Sigmoid colon (tissue), 7 donors: ENCODE measurements around the gene CDH13. TPM values are rescaled to one million over a fixed set of nuclear protein-coding genes. Genes with fewer than 3 reads are reported as not detected.

Source experiments
- DNase-seq: peaks from one replicate; pipeline ENCODE4 v3.0.0-alpha.2; 2019
- H3K27ac ChIP-seq, 4 donors: fragments of 200-600 bp; sonication (generic); one replicate each; pipeline ENCODE4 v1.5.1; 2016 to 2019; ENCODE audit warnings: mild to moderate bottlenecking in 1 of 4
- H3K27me3 ChIP-seq, 3 donors: fragments of 200-600 bp; sonication (generic); one replicate each; pipeline ENCODE4 v1.5.1; 2019; ENCODE audit warnings: mild to moderate bottlenecking in 1 of 3
- H3K36me3 ChIP-seq, 4 donors: fragments of 200-600 bp; sonication (generic); one replicate each; pipeline ENCODE4 v1.5.1; 2016 to 2019
- H3K4me1 ChIP-seq, 4 donors: fragments of 200-600 bp; sonication (generic); one replicate each; pipeline ENCODE4 v1.5.1; 2017 to 2019
- H3K4me3 ChIP-seq, 4 donors: fragments of 200-600 bp; sonication (generic); one replicate each; pipeline ENCODE4 v1.5.1; 2017 to 2019; ENCODE audit warnings: mild to moderate bottlenecking in 2 of 4, moderate library complexity in 1 of 4
- H3K9me3 ChIP-seq, 4 donors: fragments of 200-600 bp in 3 of 4; sonication (generic) in 3 of 4; one replicate each; pipeline versions ENCODE4 v1.5.1 to v1.6.1; 2013 to 2019
- CTCF ChIP-seq, 4 experiments: fragments of 450-650 bp in 3 of 4; fragments of 200-600 bp in 1 of 4; IDR thresholded peaks; one replicate each; pipeline ENCODE4 v1.5.1; 2016 to 2019; ENCODE audit warnings: antibody characterized with exemption in 4 of 4, mild to moderate bottlenecking in 3 of 4, moderate library complexity in 2 of 4
- EP300 ChIP-seq, 4 donors: sonication (generic); formaldehyde crosslinking; IDR thresholded peaks; one replicate each; pipeline ENCODE4 v1.6.1; 2017; ENCODE audit warnings: antibody characterized with exemption in 4 of 4
- POLR2A ChIP-seq, 2 donors: fragments of 450-650 bp; IDR thresholded peaks; one replicate each; pipeline ENCODE4 v1.6.1; 2016; ENCODE audit warnings: antibody characterized with exemption in 2 of 2, mild to moderate bottlenecking in 2 of 2, moderate library complexity in 2 of 2
- POLR2AphosphoS5 ChIP-seq, 4 donors: sonication (generic); formaldehyde crosslinking; IDR thresholded peaks; one replicate each; pipeline ENCODE4 v1.6.1; 2017; ENCODE audit warnings: antibody characterized with exemption in 4 of 4
- WGBS, 2 donors: extraction: QIAGEN DNeasy Blood & Tissue Kit; methylation state at CpG; one replicate each; pipeline ENCODE4 v1.1.7; 2013; 5-methylcytosine and 5-hydroxymethylcytosine counted together
- intact Hi-C: fragments of 100-400 bp; cut with DNase I; formaldehyde crosslinking; loops from one replicate; pipeline ENCODE4 v1.15.1; 2023
- polyA plus RNA-seq, 3 donors: library from polyadenylated mRNA; stranded (reverse); fragments of 200-250 nt; gene quantifications; one replicate each; pipeline ENCODE4 v1.2.3, GENCODE V29; 2013
- total RNA-seq, 4 donors: library from RNA; depleted of rRNA; stranded (reverse); fragments of >200 nt; gene quantifications; one replicate each; pipeline ENCODE4 v1.1.0, GENCODE V29; 2016
- donor health status: healthy with polysubstance abuse.
- donor health status: Bipolar disorder and iron deficiency.
- donor health status: healthy.

Gene CDH13
- total and polyA plus RNA-seq, 7 donors, result 0.60 to 17.6 (median 11.8) TPM

- H3K9me3 ChIP-seq, result no peaks in the 10 kb centered on the region
- TF ChIP-seq POLR2A (IDR thresholded peaks at IDR 0.05) (no peak), EP300 (IDR thresholded peaks at IDR 0.05) (no peak), POLR2AphosphoS5 (IDR thresholded peaks at IDR 0.05) (no peak)
- WGBS, 2 donors, result 41 to 73% methylated on average over 10 of the region's 10 CpGs
Measured at GRCh38 chr16:83727018-83727417, 1100.2 kb downstream of the CDH13 start.

GRCh38 chr16:83727751-83728352, 1101.1 kb downstream of the CDH13 start:
- intact Hi-C loops, result no loop called here
- Histone ChIP-seq H3K4me3 (no peak overlapping the region), H3K36me3 (no peaks in the 10 kb centered on the region), H3K4me1 (no peaks in the 10 kb centered on the region), H3K27ac (no peak overlapping the region), H3K9me3 (no peaks in the 10 kb centered on the region), H3K27me3 (no peaks in the 10 kb centered on the region)
- TF ChIP-seq EP300 (IDR thresholded peaks at IDR 0.05), result no peak
- TF ChIP-seq POLR2AphosphoS5 (IDR thresholded peaks at IDR 0.05), result no peak
- TF ChIP-seq CTCF (IDR thresholded peaks at IDR 0.05), result no peak
- TF ChIP-seq POLR2A (IDR thresholded peaks at IDR 0.05), result no peak
- DNase-seq, result no peak
- WGBS, 2 donors, result 85 to 90% methylated on average over 18 of the region's 18 CpGs

More at GRCh38 chr16:83727018-83727417, 1100.2 kb downstream of the CDH13 start:
- Histone ChIP-seq H3K27me3 (no peaks in the 10 kb centered on the region), H3K4me1 (no peaks in the 10 kb centered on the region), H3K27ac (no peak overlapping the region), H3K4me3 (no peak overlapping the region), H3K36me3 (no peaks in the 10 kb centered on the region)
- DNase-seq, result no peak
- intact Hi-C loops, result no loop called here

- no peaks in the 10 kb centered on the region for H3K36me3 ChIP-seq
- no peaks in the 10 kb centered on the region for H3K9me3 ChIP-seq
- TF ChIP-seq POLR2A (IDR thresholded peaks at IDR 0.05), result no peak
- no peak for TF ChIP-seq CTCF (IDR thresholded peaks at IDR 0.05)
- no peak for TF ChIP-seq POLR2AphosphoS5 (IDR thresholded peaks at IDR 0.05)
- no peak for TF ChIP-seq EP300 (IDR thresholded peaks at IDR 0.05)
- DNase-seq, result no peak
- H3K27ac ChIP-seq, result no peak overlapping the region
- no peaks in the 10 kb centered on the region for H3K4me1 ChIP-seq
- intact Hi-C loops, result no loop called here
- no peaks in the 10 kb centered on the region for H3K27me3 ChIP-seq
- 14 to 70% methylated on average over 6 of the region's 6 CpGs for WGBS, 2 donors
- no peak overlapping the region for H3K4me3 ChIP-seq
Measured at GRCh38 chr16:83728492-83728891, 1101.7 kb downstream of the CDH13 start.

GRCh38 chr16:83730812-83731211, 1104.0 kb downstream of the CDH13 start:
- no peaks in the 10 kb centered on the region for H3K36me3 ChIP-seq
- intact Hi-C loops, result no loop called here
- TF ChIP-seq EP300 (IDR thresholded peaks at IDR 0.05) (no peak), CTCF (IDR thresholded peaks at IDR 0.05) (no peak), POLR2A (IDR thresholded peaks at IDR 0.05) (no peak), POLR2AphosphoS5 (IDR thresholded peaks at IDR 0.05) (no peak)
- 1 to 45% methylated on average over 2 of the region's 2 CpGs for WGBS, 2 donors
- no peak for DNase-seq
- no peaks in the 10 kb centered on the region for H3K4me1 ChIP-seq
- H3K9me3 ChIP-seq, result no peaks in the 10 kb centered on the region
- no peak overlapping the region for H3K4me3 ChIP-seq
- H3K27me3 ChIP-seq, result no peaks in the 10 kb centered on the region
- H3K27ac ChIP-seq, result no peak overlapping the region

- no peak for TF ChIP-seq CTCF (IDR thresholded peaks at IDR 0.05)
- TF ChIP-seq POLR2AphosphoS5 (IDR thresholded peaks at IDR 0.05), result no peak
- no peak for TF ChIP-seq EP300 (IDR thresholded peaks at IDR 0.05)
- no peak for TF ChIP-seq POLR2A (IDR thresholded peaks at IDR 0.05)
- H3K9me3 ChIP-seq, result no peaks in the 10 kb centered on the region
- H3K27ac ChIP-seq, result no peak overlapping the region
- intact Hi-C loops, result no loop called here
- no peak for DNase-seq
- H3K4me3 ChIP-seq, result no peak overlapping the region
- WGBS, 2 donors, result 81 to 84% methylated on average over 2 of the region's 2 CpGs
- H3K27me3 ChIP-seq, result no peaks in the 10 kb centered on the region
- no peaks in the 10 kb centered on the region for H3K4me1 ChIP-seq
- no peaks in the 10 kb centered on the region for H3K36me3 ChIP-seq
Measured at GRCh38 chr16:83732536-83732935, 1105.8 kb downstream of the CDH13 start.
